ENCODE measurements around the gene FAM234A. TPM values are rescaled to one million over a fixed set of nuclear protein-coding genes. Genes with fewer than 3 reads are reported as not detected.

The FAM234A gene
- total and polyA plus RNA-seq, 2 donors (not counting 1 experiment from before 2014, with no cell fraction given) = 64.8 to 68.5 TPM

- H4K20me1 ChIP-seq (ENCODE audit: control insufficient read depth, extremely low read depth, insufficient read depth, low read length) = no peaks in the 10 kb centered on the region
- H3K4me2 ChIP-seq (ENCODE audit: extremely low read depth, insufficient read depth, low read length) = peak within 1 kb of the TSS; percentile 68
- peak within 1 kb of the TSS; percentile 14 to 57 (median 28) for H3K4me3 ChIP-seq (replicated peaks in 1 of 4; ENCODE audit: control extremely low read depth in 1 of 4, insufficient read depth in 1 of 4, low read depth in 3 of 4, low read length in 4 of 4)
- no peak for DNase-seq (ENCODE audit: low read depth in 2 of 2)
- H3K9me3 ChIP-seq (ENCODE audit: control insufficient read depth, insufficient read depth, low read depth, low read length) = no peaks in the 10 kb centered on the region
- TF ChIP-seq CTCF (conservative IDR thresholded peaks at IDR 0.05 in 1 of 2, IDR thresholded peaks at IDR 0.05 in 1 of 2; ENCODE audit: low read depth in 1 of 2, low read length in 2 of 2) (no peak), EZH2 (IDR thresholded peaks at IDR 0.05; ENCODE audit: low read length, missing control alignments) (no peak)
- H2AFZ ChIP-seq (ENCODE audit: low read length) = peak within 1 kb of the TSS; percentile 57
- H3K9ac ChIP-seq (ENCODE audit: insufficient read depth, low read length) = no peak within 1 kb of the TSS
- H3K79me2 ChIP-seq (ENCODE audit: control insufficient read depth, insufficient read depth, low read length) = no peaks in the 10 kb centered on the region
- no peaks in the 10 kb centered on the region for H3K36me3 ChIP-seq (ENCODE audit: control insufficient read depth, insufficient read depth, low read length)
- no peaks in the 10 kb centered on the region for H3K4me1 ChIP-seq (ENCODE audit: control insufficient read depth, extremely low read depth, insufficient read depth, low read length)
- H3K27me3 ChIP-seq (ENCODE audit: control insufficient read depth, insufficient read depth, low read length) = peaks cover 4% of the 10 kb centered on the region
- no peak within 1 kb of the TSS for H3K27ac ChIP-seq (ENCODE audit: insufficient read depth, low read length)
These were observed 41.2 kb downstream of the FAM234A start, which contains the start of gene RGS11 for GRCh38 chr16:275786-276232. Gene RGS11, minus strand, starts transcription at chr16:275944. Its CDS starts 33 bp downstream, at chr16:275911.

GRCh38 chr16:276426-277077 is 41.9 kb downstream of the FAM234A start:
- Histone ChIP-seq H3K36me3 (ENCODE audit: control insufficient read depth, insufficient read depth, low read length) (no peaks in the 10 kb centered on the region), H4K20me1 (ENCODE audit: control insufficient read depth, extremely low read depth, insufficient read depth, low read length) (no peaks in the 10 kb centered on the region), H3K4me2 (ENCODE audit: extremely low read depth, insufficient read depth, low read length) (no peak overlapping the region), H3K27me3 (ENCODE audit: control insufficient read depth, insufficient read depth, low read length) (peaks cover 11% of the 10 kb centered on the region), H3K4me1 (ENCODE audit: control insufficient read depth, extremely low read depth, insufficient read depth, low read length) (no peaks in the 10 kb centered on the region), H2AFZ (ENCODE audit: low read length) (no peak overlapping the region), H3K79me2 (ENCODE audit: control insufficient read depth, insufficient read depth, low read length) (no peaks in the 10 kb centered on the region), H3K9me3 (ENCODE audit: control insufficient read depth, insufficient read depth, low read depth, low read length) (no peaks in the 10 kb centered on the region), H3K9ac (ENCODE audit: insufficient read depth, low read length) (no peak overlapping the region), H3K27ac (ENCODE audit: insufficient read depth, low read length) (no peak overlapping the region), H3K4me3 (replicated peaks in 1 of 4; ENCODE audit: control extremely low read depth in 1 of 4, insufficient read depth in 1 of 4, low read depth in 3 of 4, low read length in 4 of 4) (no peak overlapping the region)
- no peak for DNase-seq (ENCODE audit: low read depth in 2 of 2)
- no peak for TF ChIP-seq EZH2 (IDR thresholded peaks at IDR 0.05; ENCODE audit: low read length, missing control alignments)
- TF ChIP-seq CTCF (conservative IDR thresholded peaks at IDR 0.05 in 1 of 2, IDR thresholded peaks at IDR 0.05 in 1 of 2; ENCODE audit: low read depth in 1 of 2, low read length in 2 of 2) = no peak

GRCh38 chr16:278863-279366 is 44.3 kb downstream of the FAM234A start:
- H3K4me2 ChIP-seq (ENCODE audit: extremely low read depth, insufficient read depth, low read length) = no peak overlapping the region
- TF ChIP-seq EZH2 (IDR thresholded peaks at IDR 0.05; ENCODE audit: low read length, missing control alignments) = no peak
- no peak for TF ChIP-seq CTCF (conservative IDR thresholded peaks at IDR 0.05 in 1 of 2, IDR thresholded peaks at IDR 0.05 in 1 of 2; ENCODE audit: low read depth in 1 of 2, low read length in 2 of 2)
- no peaks in the 10 kb centered on the region for H3K79me2 ChIP-seq (ENCODE audit: control insufficient read depth, insufficient read depth, low read length)
- no peaks in the 10 kb centered on the region for H4K20me1 ChIP-seq (ENCODE audit: control insufficient read depth, extremely low read depth, insufficient read depth, low read length)
- no peaks in the 10 kb centered on the region for H3K36me3 ChIP-seq (ENCODE audit: control insufficient read depth, insufficient read depth, low read length)
- peak; percentile 6 to 51 for DNase-seq (ENCODE audit: low read depth in 2 of 2)
- no peaks in the 10 kb centered on the region for H3K4me1 ChIP-seq (ENCODE audit: control insufficient read depth, extremely low read depth, insufficient read depth, low read length)
- H3K4me3 ChIP-seq (replicated peaks in 1 of 4; ENCODE audit: control extremely low read depth in 1 of 4, insufficient read depth in 1 of 4, low read depth in 3 of 4, low read length in 4 of 4) = no peak overlapping the region
- peaks cover 13% of the 10 kb centered on the region for H3K27me3 ChIP-seq (ENCODE audit: control insufficient read depth, insufficient read depth, low read length)
- H2AFZ ChIP-seq (ENCODE audit: low read length) = no peak overlapping the region
- no peak overlapping the region for H3K9ac ChIP-seq (ENCODE audit: insufficient read depth, low read length)
- no peak overlapping the region for H3K27ac ChIP-seq (ENCODE audit: insufficient read depth, low read length)
- no peaks in the 10 kb centered on the region for H3K9me3 ChIP-seq (ENCODE audit: control insufficient read depth, insufficient read depth, low read depth, low read length)
